ENCODE data around the gene NCBP3. TPM values are rescaled to one million over a fixed set of nuclear protein-coding genes. Genes with fewer than 3 reads are reported as not detected.

NCBP3 gene
- total and polyA plus RNA-seq, 9 of the 15 experiments (the other 6 are each of a cell fraction or from before 2014, with no cell fraction given): 3.1 to 25.5 (median 20.5) TPM

GRCh38 chr17:3803308-3803640 lies 42.8 kb downstream of the NCBP3 start:
- BruUV-seq (replicated peaks): no TSS peak
- H3K9ac ChIP-seq (ENCODE audit: insufficient read depth in 1 of 2, low read depth in 2 of 2, low read length in 2 of 2): no peak overlapping the region
- TF ChIP-seq ZNF583 (CRISPR knock-in tag; IDR thresholded peaks at IDR 0.05) (no peak), BRCA1 (IDR thresholded peaks at IDR 0.05) (no peak), BRCA1 (CRISPR knock-in tag; IDR thresholded peaks at IDR 0.05) (no peak), SAFB2 (IDR thresholded peaks at IDR 0.05; ENCODE audit: borderline replicate concordance, low read depth, low read length, severe bottlenecking) (no peak), NCOA2 (IDR thresholded peaks at IDR 0.05; ENCODE audit: partially characterized antibody in 2 of 2) (no peak), MEIS2 (IDR thresholded peaks at IDR 0.05; ENCODE audit: partially characterized antibody) (no peak), IRF9 (tag; IDR thresholded peaks at IDR 0.05) (no peak), SIRT6 (IDR thresholded peaks at IDR 0.05; ENCODE audit: low read depth, low read length) (no peak), MTA3 (IDR thresholded peaks at IDR 0.05; ENCODE audit: borderline replicate concordance) (no peak), GTF3C2 (IDR thresholded peaks at IDR 0.05; ENCODE audit: borderline replicate concordance, extremely low read depth, insufficient read length) (no peak), HMG20B (CRISPR knock-in tag; IDR thresholded peaks at IDR 0.05) (no peak), AFF4 (CRISPR knock-in tag; IDR thresholded peaks at IDR 0.05) (no peak), ZNF277 (CRISPR knock-in tag; IDR thresholded peaks at IDR 0.05; ENCODE audit: borderline replicate concordance) (no peak)

More at GRCh38 chr17:3803308-3803640, 42.8 kb downstream of the NCBP3 start:
- ChIA-PET POLR2A (no interaction called here), CTCF (ENCODE audit: low intra/inter-chr PET ratio) (no interaction called here)
- H3K79me2 ChIP-seq (ENCODE audit: control insufficient read depth, insufficient read depth, low read length): no peaks in the 10 kb centered on the region
- no peaks in the 10 kb centered on the region for H3K9me3 ChIP-seq (replicated peaks; ENCODE audit: control insufficient read depth, insufficient read depth, low read depth, low read length)
- no peak overlapping the region for H3K4me2 ChIP-seq (ENCODE audit: insufficient read depth, low read length)
- no peak for FAIRE-seq
- H3K4me3 ChIP-seq: no peak overlapping the region
- no peak for ATAC-seq
- H3K27ac ChIP-seq (ENCODE audit: extremely low read depth, low read depth, low read length): no peak overlapping the region
- no peaks in the 10 kb centered on the region for H4K20me1 ChIP-seq (replicated peaks; ENCODE audit: control insufficient read depth, insufficient read depth, low read length)
- H3K36me3 ChIP-seq (ENCODE audit: control insufficient read depth, insufficient read depth, low read length): peaks cover 15% of the 10 kb centered on the region; the same call in 2 of the 3 replicates
- WGBS (ENCODE audit: insufficient coverage, low coverage, missing lambda C conversion rate): 71% methylated on average over 4 of the region's 5 CpGs
- no peak for DNase-seq (ENCODE audit: extremely low read depth in 1 of 4, low spot score in 3 of 4)
- in situ Hi-C loops (cut with MboI): no loop called here
- H3K9me1 ChIP-seq (ENCODE audit: control insufficient read depth, insufficient read depth, low read length): no peaks in the 10 kb centered on the region
- H2AFZ ChIP-seq (ENCODE audit: low read depth, low read length): no peak overlapping the region
- H3K4me1 ChIP-seq (replicated peaks in 1 of 2; ENCODE audit: control insufficient read depth in 2 of 2, insufficient read depth in 2 of 2, low read length in 2 of 2): peaks cover 0 to 2% of the 10 kb centered on the region in 2 experiments; a peak in 2 of 5 replicates
- H3K27me3 ChIP-seq (ENCODE audit: control insufficient read depth in 2 of 2, insufficient read depth in 2 of 2, low read length in 2 of 2): no peaks in the 10 kb centered on the region
- intact Hi-C loops (cut with micrococcal nuclease): no loop called here
